Nasal cavity respiratory epithelium epithelial cell of viscerocranial mucosa (primary cell): ENCODE data around the gene OR6C2. TPM values are rescaled to one million over a fixed set of nuclear protein-coding genes. Genes with fewer than 3 reads are reported as not detected.

ENCODE experiments used
- total RNA-seq: library from RNA; depleted of rRNA; stranded (reverse); fragments of >200 nt; gene quantifications from 2 replicates; pipeline ENCODE4 v1.2.3, GENCODE V29; 2014

OR6C2 gene
- not detected in 2 replicates for total RNA-seq

DNA sequence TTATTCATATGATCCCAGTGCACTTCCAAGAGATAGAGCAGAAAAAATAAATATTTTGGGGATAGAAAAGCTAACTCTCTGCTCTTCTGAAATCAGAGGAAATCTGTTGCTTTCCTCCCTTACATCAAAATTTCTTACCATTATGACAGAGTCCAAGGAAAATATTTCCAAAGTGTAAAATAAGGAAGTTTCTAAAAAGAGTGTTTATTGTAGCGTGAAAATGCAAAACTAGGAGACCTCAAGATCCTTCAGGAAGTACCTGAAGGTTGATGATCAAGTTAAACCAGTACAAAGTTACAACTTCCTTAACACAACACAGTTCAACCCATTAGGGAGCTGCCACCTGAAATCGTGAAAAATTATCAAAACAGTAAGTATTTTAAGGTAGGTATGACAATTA, at the start of gene OR6C2:
Gene OR6C2 (plus strand): TSS at position 301 of the 400 bp plus-strand sequence. CDS start 8,138 bp downstream, outside the sequence.

DNA sequence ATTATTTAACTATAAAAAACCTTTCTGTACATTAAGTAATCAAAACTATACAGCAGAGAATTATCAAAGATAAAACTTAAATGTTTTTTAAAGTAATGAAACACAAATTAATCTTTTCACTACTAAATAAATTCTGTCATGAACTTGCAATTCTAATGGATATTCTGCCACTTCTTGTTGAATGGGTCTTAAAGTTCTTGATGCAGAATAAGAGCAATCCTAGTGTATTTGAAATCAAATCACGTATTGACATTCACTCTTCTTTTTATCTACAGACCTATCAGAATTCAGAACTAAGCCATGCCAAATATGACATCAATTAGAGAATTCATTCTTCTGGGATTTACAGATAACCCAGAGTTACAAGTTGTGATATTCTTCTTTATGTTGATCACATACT, 43.6 kb upstream of the OR6C2 start, which contains the start of gene OR6C65:
Gene OR6C65 (plus strand): TSS at position 301 of the 400 bp plus-strand sequence. CDS start 0 bp downstream, at position 301.

DNA sequence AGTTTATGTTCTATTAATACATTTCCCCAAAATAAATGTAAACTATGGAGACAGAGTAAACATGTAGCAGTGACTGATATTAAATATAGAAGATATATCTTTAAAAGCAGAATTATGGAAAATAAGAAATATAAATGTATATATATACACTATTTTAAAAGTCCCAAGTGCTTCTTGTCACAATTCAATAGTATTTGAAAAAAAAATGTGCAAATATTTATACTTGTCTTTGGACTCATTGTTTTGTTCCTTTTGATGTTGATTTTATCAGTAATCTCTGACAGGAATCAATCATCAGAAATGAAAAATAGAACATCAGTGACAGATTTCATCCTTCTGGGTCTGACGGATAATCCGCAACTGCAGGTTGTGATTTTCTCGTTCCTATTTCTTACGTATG, 17.9 kb upstream of the OR6C2 start, which contains the start of gene OR6C76:
Gene OR6C76 (plus strand): TSS at position 301 of the 400 bp plus-strand sequence. CDS start 0 bp downstream, at position 301.

DNA sequence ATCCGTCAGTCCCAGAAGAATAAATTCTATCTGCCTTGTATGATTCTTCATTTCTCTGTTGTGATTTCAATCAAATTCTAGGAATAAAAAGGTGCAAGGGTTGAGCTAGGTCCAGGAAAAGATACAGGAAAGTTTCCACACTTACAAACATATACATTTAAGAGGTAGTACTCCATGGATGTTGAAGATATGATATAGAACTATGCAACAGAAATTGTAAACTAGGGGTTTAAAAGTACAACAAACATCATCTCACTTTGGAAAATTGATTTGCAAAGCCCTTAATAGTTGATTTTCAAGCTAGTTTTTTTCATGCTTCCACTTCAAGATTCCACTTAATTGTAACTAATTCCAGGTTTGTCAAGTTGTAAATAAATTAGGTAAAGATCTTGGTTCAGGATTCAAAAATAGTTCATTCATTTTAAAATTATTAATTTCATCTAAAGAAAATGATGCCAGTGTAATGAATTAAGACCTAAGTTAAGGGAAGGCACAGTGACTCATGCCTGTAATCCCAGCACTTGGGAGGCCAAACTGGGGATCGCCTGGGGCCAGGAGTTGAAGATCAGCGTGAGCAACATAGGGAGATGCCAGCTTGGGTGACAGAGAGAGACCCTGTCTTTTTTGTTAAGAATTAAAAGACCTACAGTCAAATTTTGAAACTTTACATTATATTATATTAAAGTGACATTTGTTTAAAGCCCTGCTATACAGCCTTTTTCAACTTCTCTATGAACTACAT, 26.4 kb downstream of the OR6C2 start, which contains the start of gene OR6C70:
Gene OR6C70 (minus strand): TSS at position 51 of the 742 bp plus-strand sequence. CDS start 0 bp downstream, at position 51.

GRCh38 chr12:55492078-55492477, 48.2 kb downstream of the OR6C2 start, which contains the start of gene OR6C68:
Gene OR6C68, plus strand, starts transcription at chr12:55492378. Its CDS starts 0 bp downstream, at chr12:55492378.

Other genes starting within 250 kb of the OR6C2 start
- not detected in 2 replicates for gene OR10A7, start 223.1 kb upstream of the OR6C2 start, total RNA-seq
- not detected in 2 replicates for gene OR6C74, start 199.5 kb upstream of the OR6C2 start, total RNA-seq
- not detected in 2 replicates for gene OR6C6, start 147.5 kb upstream of the OR6C2 start, total RNA-seq
- gene OR6C1, start 129.7 kb upstream of the OR6C2 start, total RNA-seq: not detected in 2 replicates
- gene OR6C3, start 113.3 kb upstream of the OR6C2 start, total RNA-seq: not detected in 2 replicates
- not detected in 2 replicates for gene OR6C75, start 81.1 kb upstream of the OR6C2 start, total RNA-seq
- not detected in 2 replicates for gene OR6C65, start 43.5 kb upstream of the OR6C2 start, total RNA-seq
- not detected in 2 replicates for gene OR6C76, start 17.8 kb upstream of the OR6C2 start, total RNA-seq
- gene OR6C70, start 26.1 kb downstream of the OR6C2 start, total RNA-seq: not detected in 2 replicates
- gene OR6C68, start 48.3 kb downstream of the OR6C2 start, total RNA-seq: not detected in 2 replicates
- not detected in 2 replicates for gene OR6C4, start 105.5 kb downstream of the OR6C2 start, total RNA-seq
- not detected in 2 replicates for gene OR2AP1, start 128.4 kb downstream of the OR6C2 start, total RNA-seq
- gene OR10P1, start 192.8 kb downstream of the OR6C2 start, total RNA-seq: not detected in 2 replicates